RCC 7860 (cell line): ENCODE data around the gene SERTAD1.

ENCODE experiments used
- DNase-seq: peaks from one replicate; pipeline ENCODE4 v3.0.0-alpha.2; 2015; ENCODE audit warnings: low spot score
- FAIRE-seq: peaks from 2 replicates; lab custom pipeline; 2012; peaks lifted over from hg19 to GRCh38; lab: Jason Lieb, UNC

The SERTAD1 gene

GRCh38 chr19:40380199-40381037, 45.4 kb downstream of the SERTAD1 start:
- DNase-seq = no peak
- no peak for FAIRE-seq

GRCh38 chr19:40379446-40380198, 46.2 kb downstream of the SERTAD1 start:
- no peak for DNase-seq
- FAIRE-seq = no peak

- DNase-seq (no peak), FAIRE-seq (no peak)
Observed at GRCh38 chr19:40378509-40378908, 47.3 kb downstream of the SERTAD1 start.

GRCh38 chr19:40377876-40378385, 47.9 kb downstream of the SERTAD1 start:
- no peak for DNase-seq
- FAIRE-seq = no peak

- no peak for DNase-seq
- FAIRE-seq = no peak
Observed at GRCh38 chr19:40376286-40376862, 49.4 kb downstream of the SERTAD1 start.

GRCh38 chr19:40374084-40374483, 51.7 kb downstream of the SERTAD1 start:
- DNase-seq (no peak), FAIRE-seq (no peak)

- FAIRE-seq (no peak), DNase-seq (no peak)
Observed at GRCh38 chr19:40371802-40372122, 54.0 kb downstream of the SERTAD1 start.
